Esophagus squamous epithelium (tissue), 5 donors: ENCODE data around the gene MUC22. TPM values are rescaled to one million over a fixed set of nuclear protein-coding genes. Genes with fewer than 3 reads are reported as not detected.

Experiments used
- DNase-seq: peaks from one replicate; lab custom pipeline; 2025; lab: John Stamatoyannopoulos, UW
- H3K27ac ChIP-seq, 4 donors: fragments of 200-600 bp; sonication (generic); one replicate each; pipeline ENCODE4 v1.5.1; 2016 to 2019; ENCODE audit warnings: mild to moderate bottlenecking in 1 of 4
- H3K27me3 ChIP-seq, 4 donors: fragments of 200-600 bp; sonication (generic); 1 replicate in 3 of 4; 2 replicates in 1 of 4; pipeline versions ENCODE4 v1.5.1 to v1.6.0; 2017 to 2021; ENCODE audit warnings: antibody characterized with exemption in 1 of 4
- H3K36me3 ChIP-seq, 3 donors: fragments of 200-600 bp; sonication (generic); one replicate each; pipeline ENCODE4 v1.5.1; 2016 to 2019
- H3K4me1 ChIP-seq, 3 donors: fragments of 200-600 bp; sonication (generic); one replicate each; pipeline ENCODE4 v1.5.1; 2017 to 2019
- H3K4me3 ChIP-seq, 4 donors: fragments of 200-600 bp; sonication (generic); 1 replicate in 3 of 4; 2 replicates in 1 of 4; pipeline ENCODE4 v1.5.1; 2016 to 2019; ENCODE audit warnings: mild to moderate bottlenecking in 2 of 4, moderate library complexity in 1 of 4
- H3K9me3 ChIP-seq, 3 donors: fragments of 200-600 bp; sonication (generic); one replicate each; pipeline ENCODE4 v1.5.1; 2016 to 2019
- CTCF ChIP-seq, 6 experiments: fragments of 450-650 bp in 4 of 6; fragments of 200-600 bp in 2 of 6; sonication (generic) in 2 of 6; IDR thresholded peaks; one replicate each; pipeline ENCODE4 v1.5.1; 2016 to 2019; ENCODE audit warnings: antibody characterized with exemption in 6 of 6, mild to moderate bottlenecking in 4 of 6, moderate library complexity in 4 of 6
- POLR2A ChIP-seq, 4 donors: fragments of 450-650 bp; IDR thresholded peaks; one replicate each; pipeline ENCODE4 v1.6.1; 2017; ENCODE audit warnings: antibody characterized with exemption in 4 of 4, mild to moderate bottlenecking in 4 of 4, moderate library complexity in 3 of 4
- WGBS, 2 donors: methylation state at CpG; one replicate each; pipeline ENCODE4 v1.1.5; 2018; 5-methylcytosine and 5-hydroxymethylcytosine counted together
- intact Hi-C: fragments of 100-400 bp; cut with DNase I; formaldehyde crosslinking; loops from one replicate; pipeline ENCODE4 v1.15.0; 2022
- total RNA-seq, 4 donors: library from RNA; depleted of rRNA; stranded (reverse); fragments of >200 nt; gene quantifications; one replicate each; pipeline ENCODE4 v1.1.0, GENCODE V29; 2016
- donor health status: DM: yes; HTN: yes; CAD: no.

MUC22 gene
- total RNA-seq, 4 donors from 2014 or later: 4.1 to 10.1 (median 7.6) TPM

DNA sequence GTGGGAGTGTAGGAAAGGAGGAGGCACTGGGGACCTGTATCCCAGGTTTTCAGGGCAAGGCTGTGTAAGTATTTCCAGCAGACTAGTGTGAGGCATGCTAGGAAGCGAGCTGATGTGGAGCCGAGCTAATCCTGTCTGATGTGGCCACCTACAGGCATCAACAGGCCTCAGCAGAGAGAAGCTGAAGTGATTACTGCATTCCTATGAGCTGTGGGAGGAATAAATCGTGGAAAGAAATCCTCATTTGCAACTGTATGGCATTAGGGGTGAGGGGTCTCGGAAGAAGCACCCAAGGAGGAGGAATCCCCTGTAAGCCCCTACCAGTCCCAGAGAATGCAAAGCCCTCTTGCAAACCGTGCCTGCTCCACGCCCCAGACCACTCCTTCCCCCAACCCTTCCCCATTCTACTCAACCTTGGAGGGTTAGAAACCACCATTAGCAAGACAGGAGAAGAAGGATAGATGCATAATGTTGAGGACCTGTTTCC is 60.5 kb downstream of the MUC22 start:
- H3K36me3 ChIP-seq: no peaks in the 10 kb centered on the region
- peaks cover 0 to 58% (median 10%) of the 10 kb centered on the region in 3 donors for H3K4me1 ChIP-seq
- no peaks in the 10 kb centered on the region for H3K27me3 ChIP-seq
- intact Hi-C loops: no loop called here
- H3K9me3 ChIP-seq: no peaks in the 10 kb centered on the region
- 36 to 40% methylated on average over 5 to 6 of the region's 6 CpGs for WGBS, 2 donors
- peak overlapping the region in 3 of 4 donors; percentile 2 to 53 (median 27) for H3K27ac ChIP-seq
- TF ChIP-seq POLR2A (IDR thresholded peaks at IDR 0.05) (no peak), CTCF (IDR thresholded peaks at IDR 0.05) (peak in 5 of 6 experiments; percentile 22 to 76 (median 62))
- DNase-seq: no peak
- no peak overlapping the region for H3K4me3 ChIP-seq

GRCh38 chr6:31074401-31074800 is 64.1 kb downstream of the MUC22 start:
- Histone ChIP-seq H3K27ac (no peak overlapping the region), H3K4me3 (no peak overlapping the region), H3K27me3 (no peaks in the 10 kb centered on the region), H3K36me3 (no peaks in the 10 kb centered on the region), H3K9me3 (no peaks in the 10 kb centered on the region), H3K4me1 (peaks cover 0 to 35% (median 11%) of the 10 kb centered on the region in 3 donors)
- no peak for TF ChIP-seq POLR2A (IDR thresholded peaks at IDR 0.05)
- no peak for TF ChIP-seq CTCF (IDR thresholded peaks at IDR 0.05)
- no peak for DNase-seq
- intact Hi-C loops: no loop called here
- 53 to 58% methylated on average over 4 of the region's 4 CpGs for WGBS, 2 donors

GRCh38 chr6:31075528-31075927 is 65.3 kb downstream of the MUC22 start:
- 50 to 78% methylated on average over 1 of the region's 1 CpG for WGBS, 2 donors
- intact Hi-C loops: no loop called here

DNA sequence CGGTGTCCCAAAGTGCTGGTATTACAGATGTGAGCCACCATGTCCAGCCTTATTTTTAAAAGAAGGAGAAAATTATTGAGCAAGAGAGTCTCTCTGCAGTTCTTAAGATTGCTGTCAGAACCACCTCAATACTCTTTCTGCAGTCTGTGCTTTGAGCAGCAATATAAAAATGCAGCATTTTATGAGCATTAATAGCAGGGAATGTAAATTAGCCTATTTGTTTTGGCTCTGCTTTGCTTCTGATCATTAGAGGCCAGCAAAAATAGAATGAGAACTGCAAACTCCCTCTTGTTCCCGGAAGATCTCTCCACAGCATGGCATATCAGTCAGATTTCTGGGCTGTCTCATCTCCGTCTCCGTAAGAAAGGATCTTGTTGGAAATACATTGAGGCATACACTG is 66.3 kb downstream of the MUC22 start:
- Histone ChIP-seq H3K4me1 (peaks cover 0 to 28% (median 11%) of the 10 kb centered on the region in 3 donors), H3K27ac (no peak overlapping the region), H3K9me3 (no peaks in the 10 kb centered on the region), H3K27me3 (peaks cover 0 to 5% (median 0%) of the 10 kb centered on the region in 4 donors), H3K36me3 (no peaks in the 10 kb centered on the region), H3K4me3 (no peak overlapping the region)
- TF ChIP-seq POLR2A (IDR thresholded peaks at IDR 0.05) (no peak), CTCF (IDR thresholded peaks at IDR 0.05) (no peak)
- DNase-seq: no peak
- intact Hi-C loops: no loop called here
- 87 to 94% methylated on average over 4 of the region's 4 CpGs for WGBS, 2 donors

More at GRCh38 chr6:31075528-31075927, 65.3 kb downstream of the MUC22 start:
- no peak for DNase-seq
- H3K27me3 ChIP-seq: peaks cover 0 to 2% (median 0%) of the 10 kb centered on the region in 4 donors
- TF ChIP-seq CTCF (IDR thresholded peaks at IDR 0.05): no peak
- no peak for TF ChIP-seq POLR2A (IDR thresholded peaks at IDR 0.05)
- H3K4me3 ChIP-seq: no peak overlapping the region
- no peak overlapping the region for H3K27ac ChIP-seq
- H3K4me1 ChIP-seq: peaks cover 0 to 36% (median 11%) of the 10 kb centered on the region in 3 donors
- no peaks in the 10 kb centered on the region for H3K36me3 ChIP-seq
- no peaks in the 10 kb centered on the region for H3K9me3 ChIP-seq

GRCh38 chr6:31079656-31080261 is 69.5 kb downstream of the MUC22 start:
- no peaks in the 10 kb centered on the region for H3K9me3 ChIP-seq
- peak overlapping the region in 1 of 4 donors; percentile 41 for H3K4me3 ChIP-seq
- no peak overlapping the region for H3K27ac ChIP-seq
- 21 to 22% methylated on average over 13 to 21 of the region's 22 CpGs for WGBS, 2 donors
- TF ChIP-seq CTCF (IDR thresholded peaks at IDR 0.05): peak; percentile 42 to 87 (median 74)
- TF ChIP-seq POLR2A (IDR thresholded peaks at IDR 0.05): no peak
- no peaks in the 10 kb centered on the region for H3K36me3 ChIP-seq
- peaks cover 0 to 32% (median 3%) of the 10 kb centered on the region in 3 donors for H3K4me1 ChIP-seq
- no peak for DNase-seq
- H3K27me3 ChIP-seq: peaks cover 0 to 10% (median 0%) of the 10 kb centered on the region in 4 donors
- intact Hi-C loops: loop anchor here (10.0 kb wide), 1 partner anchor 255 kb away; no protein-coding TSS in a partner anchor
